Right lobe of liver (tissue), 4 donors: Measurements from ENCODE around the gene UACA.

Experiments used
- POLR2A ChIP-seq: fragments of 450-650 bp; IDR thresholded peaks from one replicate; pipeline ENCODE4 v1.6.1; 2017; ENCODE audit warnings: antibody characterized with exemption, mild to moderate bottlenecking
- TF ChIP-seq, protein P1 (sequence below), 4 donors: fragments of 200-600 bp in 3 of 4; fragments of 450-650 bp in 1 of 4; IDR thresholded peaks; one replicate each; pipeline versions ENCODE4 v1.5.1 to v1.8.0; 2016 to 2022; ENCODE audit warnings: antibody characterized with exemption in 4 of 4, mild to moderate bottlenecking in 2 of 4
- donor health status: DM: no; HTN: no; CAD: no.
- donor health status: DM: no; HTN: no; CAD: no.
- donor health status: DM: no; HTN: yes; CAD: no.

DNA sequence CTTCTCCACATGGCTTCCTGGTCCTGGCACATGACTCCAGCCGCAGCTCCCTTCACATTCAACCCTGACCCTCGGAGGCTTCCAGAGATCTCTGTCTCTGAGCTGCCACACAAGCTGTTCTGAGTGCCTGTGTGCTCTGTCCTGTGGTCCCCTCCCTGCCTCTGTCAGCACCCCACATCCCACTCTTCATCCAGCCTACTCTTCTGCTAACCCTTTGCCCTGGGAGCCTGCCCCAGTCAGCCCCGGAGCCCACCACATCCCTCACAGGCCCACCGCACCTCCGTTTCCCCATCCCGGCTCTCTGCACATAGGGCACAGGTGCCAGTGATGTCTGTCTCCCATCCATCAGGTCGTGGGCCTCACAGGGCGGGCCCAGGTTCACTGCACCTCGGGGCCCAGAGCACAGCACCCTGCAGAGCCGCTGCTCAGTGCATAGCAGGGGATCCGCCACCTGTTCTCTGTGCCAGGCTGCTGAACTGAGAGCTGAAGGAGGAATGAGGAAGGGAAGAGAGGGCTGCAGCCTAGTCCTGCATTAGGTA lies 133.6 kb downstream of the UACA start:
- TF ChIP-seq, protein P1, sequence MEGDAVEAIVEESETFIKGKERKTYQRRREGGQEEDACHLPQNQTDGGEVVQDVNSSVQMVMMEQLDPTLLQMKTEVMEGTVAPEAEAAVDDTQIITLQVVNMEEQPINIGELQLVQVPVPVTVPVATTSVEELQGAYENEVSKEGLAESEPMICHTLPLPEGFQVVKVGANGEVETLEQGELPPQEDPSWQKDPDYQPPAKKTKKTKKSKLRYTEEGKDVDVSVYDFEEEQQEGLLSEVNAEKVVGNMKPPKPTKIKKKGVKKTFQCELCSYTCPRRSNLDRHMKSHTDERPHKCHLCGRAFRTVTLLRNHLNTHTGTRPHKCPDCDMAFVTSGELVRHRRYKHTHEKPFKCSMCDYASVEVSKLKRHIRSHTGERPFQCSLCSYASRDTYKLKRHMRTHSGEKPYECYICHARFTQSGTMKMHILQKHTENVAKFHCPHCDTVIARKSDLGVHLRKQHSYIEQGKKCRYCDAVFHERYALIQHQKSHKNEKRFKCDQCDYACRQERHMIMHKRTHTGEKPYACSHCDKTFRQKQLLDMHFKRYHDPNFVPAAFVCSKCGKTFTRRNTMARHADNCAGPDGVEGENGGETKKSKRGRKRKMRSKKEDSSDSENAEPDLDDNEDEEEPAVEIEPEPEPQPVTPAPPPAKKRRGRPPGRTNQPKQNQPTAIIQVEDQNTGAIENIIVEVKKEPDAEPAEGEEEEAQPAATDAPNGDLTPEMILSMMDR (IDR thresholded peaks at IDR 0.05), result no peak
- no peak for TF ChIP-seq POLR2A
